ENCODE data around the gene PDP2. TPM values are rescaled to one million over a fixed set of nuclear protein-coding genes. Genes with fewer than 3 reads are reported as not detected.

PDP2 gene
- total RNA-seq, 1 experiment from 2014 or later, result 42.0 TPM

- CTCF ChIA-PET, result interaction anchor here (0.8 kb wide), 1 partner anchor 9 kb away, joined by 3 read pairs; no protein-coding TSS in a partner anchor
- intact Hi-C loops (cut with micrococcal nuclease; ENCODE audit: unreplicated experiment), result no loop called here
- BruUV-seq (replicated peaks), result no TSS peak
- Histone ChIP-seq H3K27ac (ENCODE audit: low read depth, low read length, poor library complexity, severe bottlenecking) (no peak overlapping the region), H3K4me1 (ENCODE audit: insufficient read depth, low read length, poor library complexity, severe bottlenecking) (peaks cover 25% of the 10 kb centered on the region), H3K27me3 (replicated peaks; ENCODE audit: insufficient read depth, low read depth, low read length, poor library complexity) (no peaks in the 10 kb centered on the region), H3K9me3 (ENCODE audit: low read depth, low read length, poor library complexity, severe bottlenecking) (no peaks in the 10 kb centered on the region), H3K4me3 (ENCODE audit: low read depth, low read length, poor library complexity, severe bottlenecking) (no peak overlapping the region), H3K36me3 (ENCODE audit: insufficient read depth, low read length, poor library complexity, severe bottlenecking) (no peaks in the 10 kb centered on the region)
- POLR2A ChIA-PET (ENCODE audit: low non-redundant PET), result no interaction called here
- TF ChIP-seq CTCF (conservative IDR thresholded peaks at IDR 0.05; ENCODE audit: low read depth, low read length), result no peak
- no peak for TF ChIP-seq EZH2 (IDR thresholded peaks at IDR 0.05; ENCODE audit: borderline replicate concordance, low read depth, low read length, poor library complexity, severe bottlenecking)
- DNase-seq (ENCODE audit: low spot score), result peak; percentile 42
Observed at GRCh38 chr16:66858740-66859396, 21.4 kb upstream of the PDP2 start.

- Histone ChIP-seq H3K36me3 (ENCODE audit: insufficient read depth, low read length, poor library complexity, severe bottlenecking) (no peaks in the 10 kb centered on the region), H3K27ac (ENCODE audit: low read depth, low read length, poor library complexity, severe bottlenecking) (no peak overlapping the region), H3K27me3 (replicated peaks; ENCODE audit: insufficient read depth, low read depth, low read length, poor library complexity) (no peaks in the 10 kb centered on the region), H3K4me3 (ENCODE audit: low read depth, low read length, poor library complexity, severe bottlenecking) (no peak overlapping the region), H3K9me3 (ENCODE audit: low read depth, low read length, poor library complexity, severe bottlenecking) (no peaks in the 10 kb centered on the region), H3K4me1 (ENCODE audit: insufficient read depth, low read length, poor library complexity, severe bottlenecking) (peaks cover 25% of the 10 kb centered on the region)
- intact Hi-C loops (cut with micrococcal nuclease; ENCODE audit: unreplicated experiment), result loop anchor here (10.0 kb wide), 1 partner anchor 455 kb away; no protein-coding TSS in a partner anchor
- POLR2A ChIA-PET (ENCODE audit: low non-redundant PET), result interaction anchor here (0.6 kb wide), 1 partner anchor 146 kb away, joined by 14 read pairs; no protein-coding TSS in a partner anchor
- BruUV-seq (replicated peaks), result no TSS peak
- CTCF ChIA-PET, result interaction anchor here (0.8 kb wide), 1 partner anchor 8 kb away, joined by 3 read pairs; no protein-coding TSS in a partner anchor
- TF ChIP-seq EZH2 (IDR thresholded peaks at IDR 0.05; ENCODE audit: borderline replicate concordance, low read depth, low read length, poor library complexity, severe bottlenecking) (no peak), CTCF (conservative IDR thresholded peaks at IDR 0.05; ENCODE audit: low read depth, low read length) (no peak)
- DNase-seq (ENCODE audit: low spot score), result no peak
Observed at GRCh38 chr16:66859397-66860068, 20.8 kb upstream of the PDP2 start.

DNA sequence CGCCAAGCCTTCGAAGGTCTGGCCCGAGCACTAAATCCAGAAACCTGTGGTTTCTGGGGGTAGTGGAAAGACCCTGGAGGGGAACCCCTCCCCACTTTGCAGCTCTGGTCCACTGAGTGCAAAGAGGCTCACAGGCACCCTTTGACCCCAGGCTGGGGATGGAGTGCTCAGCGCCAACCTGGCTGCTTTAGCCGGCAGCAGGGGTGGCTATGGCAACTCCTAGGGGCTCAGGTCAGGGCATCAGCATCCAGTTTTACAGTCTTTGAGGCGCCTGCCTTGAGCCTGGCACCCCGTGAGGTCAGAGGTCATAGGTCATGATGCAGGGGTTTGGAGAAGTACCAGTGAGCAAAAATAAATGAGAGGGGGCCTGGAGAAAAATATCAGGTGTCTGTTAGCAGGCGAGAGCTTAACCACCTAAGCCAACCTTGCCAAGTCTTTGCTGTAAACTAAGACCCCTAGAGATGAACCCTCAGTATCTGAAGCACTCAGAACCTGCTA lies 18.2 kb upstream of the PDP2 start:
- TF ChIP-seq CTCF (conservative IDR thresholded peaks at IDR 0.05; ENCODE audit: low read depth, low read length), result no peak
- no peak for TF ChIP-seq EZH2 (IDR thresholded peaks at IDR 0.05; ENCODE audit: borderline replicate concordance, low read depth, low read length, poor library complexity, severe bottlenecking)
- Histone ChIP-seq H3K4me3 (ENCODE audit: low read depth, low read length, poor library complexity, severe bottlenecking) (no peak overlapping the region), H3K9me3 (ENCODE audit: low read depth, low read length, poor library complexity, severe bottlenecking) (no peaks in the 10 kb centered on the region), H3K36me3 (ENCODE audit: insufficient read depth, low read length, poor library complexity, severe bottlenecking) (no peaks in the 10 kb centered on the region), H3K27ac (ENCODE audit: low read depth, low read length, poor library complexity, severe bottlenecking) (no peak overlapping the region), H3K4me1 (ENCODE audit: insufficient read depth, low read length, poor library complexity, severe bottlenecking) (peaks cover 25% of the 10 kb centered on the region), H3K27me3 (replicated peaks; ENCODE audit: insufficient read depth, low read depth, low read length, poor library complexity) (no peaks in the 10 kb centered on the region)
- no peak for DNase-seq (ENCODE audit: low spot score)
- no TSS peak for BruUV-seq (replicated peaks)
- CTCF ChIA-PET, result no interaction called here
- intact Hi-C loops (cut with micrococcal nuclease; ENCODE audit: unreplicated experiment), result loop anchor here (10.0 kb wide), 1 partner anchor 457 kb away; no protein-coding TSS in a partner anchor
- POLR2A ChIA-PET (ENCODE audit: low non-redundant PET), result interaction anchor here (0.6 kb wide), 1 partner anchor 16 kb away, joined by 5 read pairs; no protein-coding TSS in a partner anchor
